Caco-2 (cell line): ENCODE data around the gene FAM120C. TPM values are rescaled to one million over a fixed set of nuclear protein-coding genes. Genes with fewer than 3 reads are reported as not detected.

Experiments
- BruUV-seq: library from RNA; stranded (reverse); fragments of 400-500 nt; replicated peaks from 2 replicates; lab custom pipeline; 2021; lab: Mats Ljungman, UMichigan
- CTCF ChIA-PET: fragments of 300-600 bp; sonication (Branson Sonifier 250); formaldehyde crosslinking; loops from one replicate; lab custom pipeline; 2022; ENCODE audit warnings: antibody characterized with exemption; lab: Charles Lee
- POLR2A ChIA-PET: fragments of 300-600 bp; sonication (Branson Sonifier 250); formaldehyde crosslinking; loops from one replicate; lab custom pipeline; 2022; ENCODE audit warnings: antibody characterized with exemption; lab: Charles Lee
- DNase-seq, 2 experiments: peaks; one replicate each; pipeline versions ENCODE4 v3.0.0 to v3.0.0-alpha.2; 2020 to 2022
- H3K27me3 ChIP-seq: replicated peaks from 2 replicates; pipeline ENCODE4 v1.6.0; 2011; ENCODE audit warnings: low read length; ENCODE audit not compliant: control insufficient read depth, insufficient read depth
- H3K36me3 ChIP-seq: 2 replicates; pipeline ENCODE4 v1.5.1; 2011; ENCODE audit warnings: low read length; ENCODE audit not compliant: control insufficient read depth, insufficient read depth
- H3K4me1 ChIP-seq: fragments of 250-450 bp; sonication (Bioruptor Pico); 2 replicates; pipeline ENCODE4 v1.5.1; 2020; ENCODE audit warnings: mild to moderate bottlenecking
- H3K4me3 ChIP-seq: 2 replicates; pipeline ENCODE4 v1.5.1; 2011; ENCODE audit warnings: low read depth, mild to moderate bottlenecking, control low read depth, low read length
- H3K9me3 ChIP-seq: fragments of 250-450 bp; sonication (Bioruptor Pico); 2 replicates; pipeline ENCODE4 v1.5.1; 2020; ENCODE audit warnings: mild to moderate bottlenecking, moderate library complexity
- H3K27ac Mint-ChIP-seq: one replicate; pipeline ENCODE4 v1.8.0; 2022; ENCODE audit warnings: mixed read lengths; ENCODE audit not compliant: unreplicated experiment
- H3K27me3 Mint-ChIP-seq: one replicate; pipeline ENCODE4 v1.8.0; 2022; ENCODE audit warnings: mixed read lengths; ENCODE audit not compliant: insufficient read depth, unreplicated experiment
- H3K36me3 Mint-ChIP-seq: one replicate; pipeline ENCODE4 v1.8.0; 2022; ENCODE audit warnings: mild to moderate bottlenecking, mixed read lengths; ENCODE audit not compliant: insufficient read depth, unreplicated experiment
- H3K4me1 Mint-ChIP-seq: one replicate; pipeline ENCODE4 v1.8.0; 2022; ENCODE audit warnings: low read depth, mixed read lengths; ENCODE audit not compliant: unreplicated experiment
- H3K4me3 Mint-ChIP-seq: one replicate; pipeline ENCODE4 v1.8.0; 2022; ENCODE audit warnings: mild to moderate bottlenecking, moderate library complexity, mixed read lengths; ENCODE audit not compliant: unreplicated experiment
- H3K9me3 Mint-ChIP-seq: one replicate; pipeline ENCODE4 v1.8.0; 2022; ENCODE audit warnings: mixed read lengths; ENCODE audit not compliant: unreplicated experiment
- CTCF ChIP-seq, 2 experiments: fragments of 200-600 bp in 1 of 2; IDR thresholded peaks; 1 replicate in 1 of 2; 2 replicates in 1 of 2; pipeline versions ENCODE4 v1.5.1 to v1.8.0; 2011 to 2022; ENCODE audit warnings: antibody characterized with exemption in 1 of 2, control low read depth in 1 of 2, inconsistent platforms in 1 of 2, low read depth in 1 of 2, low read length in 1 of 2, mild to moderate bottlenecking in 1 of 2, moderate library complexity in 1 of 2; ENCODE audit not compliant: insufficient read depth in 1 of 2, severe bottlenecking in 1 of 2, unreplicated experiment in 1 of 2
- intact Hi-C: fragments of 100-400 bp; cut with micrococcal nuclease; formaldehyde crosslinking; loops from one replicate; pipeline ENCODE4 v1.10.0; 2022; ENCODE audit not compliant: unreplicated experiment
- total RNA-seq: library from RNA; stranded (reverse); gene quantifications from 2 replicates; pipeline ENCODE4 v1.2.3, GENCODE V29; 2022

FAM120C gene
- total RNA-seq, 1 experiment from 2014 or later = 6.6 TPM

GRCh38 chrX:54172455-54172854 lies 10.6 kb downstream of the FAM120C start:
- DNase-seq = no peak
- BruUV-seq = no TSS peak

GRCh38 chrX:54171527-54172250 lies 11.4 kb downstream of the FAM120C start:
- no peak for DNase-seq
- H3K4me1 Mint-ChIP-seq = no peaks in the 10 kb centered on the region
- H3K9me3 Mint-ChIP-seq = no peaks in the 10 kb centered on the region
- no peak overlapping the region for H3K4me3 ChIP-seq
- intact Hi-C loops = no loop called here
- H3K27me3 Mint-ChIP-seq = no peaks in the 10 kb centered on the region
- H3K27me3 ChIP-seq = no peaks in the 10 kb centered on the region
- ChIA-PET POLR2A (no interaction called here), CTCF (no interaction called here)
- H3K27ac Mint-ChIP-seq = no peak overlapping the region
- BruUV-seq = no TSS peak
- H3K4me3 Mint-ChIP-seq = no peak overlapping the region
- no peaks in the 10 kb centered on the region for H3K9me3 ChIP-seq
- H3K36me3 ChIP-seq = no peaks in the 10 kb centered on the region
- H3K36me3 Mint-ChIP-seq = peaks cover 10% of the 10 kb centered on the region
- TF ChIP-seq CTCF (IDR thresholded peaks at IDR 0.05; ENCODE audit: insufficient read depth in 1 of 2, low read depth in 1 of 2, low read length in 1 of 2, severe bottlenecking in 1 of 2, unreplicated experiment in 1 of 2) = no peak
- H3K4me1 ChIP-seq = no peaks in the 10 kb centered on the region

More at GRCh38 chrX:54172455-54172854, 10.6 kb downstream of the FAM120C start:
- Histone ChIP-seq H3K4me1 (no peaks in the 10 kb centered on the region), H3K27me3 (no peaks in the 10 kb centered on the region), H3K36me3 (no peaks in the 10 kb centered on the region), H3K9me3 (no peaks in the 10 kb centered on the region), H3K4me3 (no peak overlapping the region)
- CTCF ChIA-PET = no interaction called here
- POLR2A ChIA-PET = no interaction called here
- TF ChIP-seq CTCF (IDR thresholded peaks at IDR 0.05; ENCODE audit: insufficient read depth in 1 of 2, low read depth in 1 of 2, low read length in 1 of 2, severe bottlenecking in 1 of 2, unreplicated experiment in 1 of 2) = no peak
- Mint-ChIP-seq H3K4me1 (peaks cover 2% of the 10 kb centered on the region), H3K9me3 (no peaks in the 10 kb centered on the region), H3K4me3 (no peak overlapping the region), H3K27ac (no peak overlapping the region), H3K36me3 (peaks cover 17% of the 10 kb centered on the region), H3K27me3 (no peaks in the 10 kb centered on the region)
- intact Hi-C loops = no loop called here

- CTCF ChIA-PET = no interaction called here
- no peaks in the 10 kb centered on the region for H3K9me3 Mint-ChIP-seq
- H3K4me1 ChIP-seq = no peaks in the 10 kb centered on the region
Measured at GRCh38 chrX:54171091-54171490, 12.0 kb downstream of the FAM120C start.

More at GRCh38 chrX:54171091-54171490, 12.0 kb downstream of the FAM120C start:
- no TSS peak for BruUV-seq
- no peak overlapping the region for H3K4me3 ChIP-seq
- H3K36me3 ChIP-seq = no peaks in the 10 kb centered on the region
- H3K27me3 ChIP-seq = no peaks in the 10 kb centered on the region
- H3K27ac Mint-ChIP-seq = no peak overlapping the region
- POLR2A ChIA-PET = no interaction called here
- no peak for TF ChIP-seq CTCF (IDR thresholded peaks at IDR 0.05; ENCODE audit: insufficient read depth in 1 of 2, low read depth in 1 of 2, low read length in 1 of 2, severe bottlenecking in 1 of 2, unreplicated experiment in 1 of 2)
- no peaks in the 10 kb centered on the region for H3K4me1 Mint-ChIP-seq
- no peaks in the 10 kb centered on the region for H3K27me3 Mint-ChIP-seq
- H3K4me3 Mint-ChIP-seq = no peak overlapping the region
- no peak for DNase-seq
- no peaks in the 10 kb centered on the region for H3K9me3 ChIP-seq
- intact Hi-C loops = no loop called here
- H3K36me3 Mint-ChIP-seq = peaks cover 8% of the 10 kb centered on the region
